ENCODE results near the gene SFSWAP. TPM values are rescaled to one million over a fixed set of nuclear protein-coding genes. Genes with fewer than 3 reads are reported as not detected.
"Not testable (repeated sequence)": the region's sequence is repeated elsewhere in the genome, so short reads cannot be mapped to it uniquely, and the experiment has no call there.

SFSWAP gene
- total RNA-seq, 1 donor from 2014 or later = 63.0 TPM

DNA sequence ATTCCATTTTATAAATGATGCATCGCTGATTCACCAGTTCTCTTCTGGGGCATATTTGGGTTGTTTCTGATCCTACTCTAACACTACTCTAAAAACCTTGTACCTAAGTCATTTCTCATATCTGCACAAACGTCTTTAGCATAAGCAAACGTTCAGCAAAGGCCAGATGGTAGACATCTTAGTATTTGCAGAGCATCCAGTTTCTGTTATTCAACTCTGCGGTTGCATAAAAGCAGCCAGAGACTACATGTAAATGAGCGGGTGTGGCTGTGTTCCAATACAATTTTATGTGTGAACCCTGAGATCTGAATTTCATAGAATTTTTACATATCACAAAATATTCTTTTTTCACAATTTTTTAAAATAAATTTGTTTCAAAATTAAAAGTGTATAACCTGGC, 94.5 kb downstream of the SFSWAP start:
- intact Hi-C loops (cut with micrococcal nuclease) = no loop called here

DNA sequence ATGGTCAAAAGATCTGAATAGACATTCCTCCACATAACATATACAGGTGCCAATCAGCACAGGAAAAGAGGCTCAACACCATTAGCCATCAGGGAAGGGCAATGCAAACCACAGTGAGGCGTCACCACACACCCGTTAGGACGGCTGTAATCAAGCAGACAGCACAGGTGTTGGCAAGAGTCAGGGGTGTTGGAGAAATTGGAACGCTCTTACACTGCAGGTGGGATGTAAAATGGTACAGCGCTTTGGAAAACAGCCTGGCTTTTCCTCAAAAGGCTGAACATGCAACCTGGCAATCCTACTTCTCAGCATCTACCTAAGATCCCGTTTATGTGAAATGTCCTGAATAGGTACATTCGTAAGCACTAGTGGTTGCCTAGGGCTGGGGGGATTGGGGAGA, 95.8 kb downstream of the SFSWAP start:
- intact Hi-C loops (cut with micrococcal nuclease) = no loop called here

DNA sequence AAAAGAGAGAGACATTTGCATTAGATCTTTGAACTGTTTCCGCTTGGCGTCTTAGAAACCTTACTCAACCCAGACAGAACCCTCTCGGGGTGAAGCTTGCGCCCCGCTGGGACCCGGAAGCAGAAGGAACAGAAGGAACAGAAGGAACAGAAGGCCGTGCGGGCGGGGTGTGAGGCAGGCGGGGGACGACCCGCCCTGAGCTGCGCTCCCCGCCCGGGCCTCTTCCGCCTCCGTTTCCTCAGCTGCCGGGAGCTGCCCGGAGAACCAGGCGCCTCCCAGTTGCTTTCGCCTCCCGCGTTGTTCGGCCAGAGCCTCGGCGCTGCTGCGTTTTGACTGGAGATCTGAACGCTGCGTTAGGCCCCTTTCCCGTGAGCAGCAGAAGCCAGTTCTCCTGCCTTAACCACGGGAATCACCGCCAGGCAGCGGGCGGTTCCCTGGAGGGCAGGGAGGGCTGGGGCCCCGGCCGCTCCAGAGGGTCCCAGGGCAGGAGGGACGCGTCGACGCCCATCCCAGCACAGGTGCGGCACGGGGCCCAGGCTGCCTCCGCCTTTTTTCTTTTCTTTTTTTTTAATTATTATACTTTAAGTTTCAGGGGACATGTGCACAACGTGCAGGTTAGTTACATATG, 98.0 kb downstream of the SFSWAP start:
- intact Hi-C loops (cut with micrococcal nuclease) = no loop called here

DNA sequence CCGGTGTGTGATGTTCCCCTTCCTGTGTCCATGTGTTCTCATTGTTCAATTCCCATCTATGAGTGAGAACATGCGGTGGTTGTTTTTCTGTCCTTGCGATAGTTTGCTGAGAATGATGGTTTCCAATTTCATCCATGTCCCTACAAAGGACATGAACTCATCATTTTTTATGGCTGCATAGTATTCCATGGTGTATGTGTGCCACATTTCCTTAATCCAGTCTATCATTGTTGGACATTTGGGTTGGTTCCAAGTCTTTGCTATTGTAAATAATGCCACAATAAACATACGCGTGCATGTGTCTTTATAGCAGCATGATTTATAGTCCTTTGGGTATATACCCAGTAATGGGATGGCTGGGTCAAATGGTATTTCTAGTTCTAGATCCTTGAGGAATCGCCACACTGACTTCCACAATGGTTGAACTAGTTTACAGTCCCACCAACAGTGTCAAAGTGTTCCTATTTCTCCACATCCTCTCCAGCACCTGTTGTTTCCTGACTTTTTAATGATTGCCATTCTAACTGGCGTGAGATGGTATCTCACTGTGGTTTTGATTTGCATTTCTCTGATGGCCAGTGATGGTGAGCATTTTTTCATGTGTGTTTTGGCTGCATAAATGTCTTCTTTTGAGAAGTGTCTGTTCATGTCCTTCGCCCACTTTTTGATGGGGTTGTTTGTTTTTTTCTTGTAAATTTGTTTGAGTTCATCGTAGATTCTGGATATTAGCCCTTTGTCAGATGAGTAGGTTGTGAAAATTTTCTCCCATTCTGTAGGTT, 98.8 kb downstream of the SFSWAP start:
- intact Hi-C loops (cut with micrococcal nuclease) = not testable (repeated sequence)

DNA sequence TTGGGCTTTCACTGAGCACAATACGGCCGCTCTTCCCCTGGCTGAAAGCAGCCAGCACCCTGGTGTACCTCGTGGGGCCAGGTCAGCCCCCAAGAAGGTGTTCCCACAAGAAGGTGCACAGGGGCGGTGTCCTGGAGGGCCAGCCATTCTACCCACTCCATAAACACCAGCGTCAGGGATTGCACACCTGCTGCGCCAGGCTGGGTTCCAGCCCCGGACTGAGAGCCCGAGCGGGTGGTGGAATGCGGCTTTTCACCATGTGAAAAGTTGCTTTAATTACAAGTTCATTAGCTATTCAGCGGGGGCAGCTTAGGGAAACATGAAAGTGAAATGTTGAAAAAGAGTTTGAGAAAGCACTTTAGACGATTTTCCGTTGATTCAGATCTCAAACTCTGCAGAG, 99.8 kb downstream of the SFSWAP start:
- intact Hi-C loops (cut with micrococcal nuclease) = no loop called here

DNA sequence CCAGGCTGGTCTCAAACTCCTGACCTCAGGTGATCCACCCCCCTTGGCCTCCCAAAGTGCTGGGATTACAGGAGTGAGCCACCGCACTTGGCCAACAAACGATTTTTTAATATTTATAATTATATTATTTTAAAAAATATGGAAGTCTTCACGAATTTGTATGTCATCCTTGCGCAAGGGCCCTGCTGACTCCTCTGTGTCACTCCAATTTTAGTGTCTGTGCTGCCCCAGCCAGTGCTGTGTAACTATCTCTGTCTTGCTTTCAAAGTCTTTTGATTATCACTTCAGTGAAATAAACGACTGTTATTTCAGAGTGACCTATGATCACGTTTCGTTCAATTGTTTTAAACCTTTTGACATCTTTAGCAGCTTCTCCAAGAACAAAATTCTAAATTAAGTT, 104.2 kb downstream of the SFSWAP start:
- intact Hi-C loops (cut with micrococcal nuclease) = no loop called here

DNA sequence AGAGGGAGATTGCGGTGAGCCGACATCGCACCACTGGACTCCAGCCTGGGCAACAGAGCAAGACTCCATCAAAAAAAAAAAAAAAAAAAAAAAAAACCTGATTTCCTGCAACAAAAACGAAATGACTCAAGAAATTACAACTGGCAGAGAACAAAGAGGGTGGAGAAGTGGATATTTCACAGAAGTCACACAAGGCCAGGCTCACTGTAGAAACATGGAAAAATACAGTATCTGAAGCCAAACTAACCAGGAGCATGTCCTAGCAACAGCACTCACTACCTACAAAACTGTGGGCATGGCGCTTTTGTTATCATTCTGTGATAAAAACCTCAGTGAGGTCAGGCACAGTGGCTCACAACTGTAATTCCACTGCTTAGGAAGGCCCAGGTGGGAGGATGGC, 105.6 kb downstream of the SFSWAP start:
- intact Hi-C loops (cut with micrococcal nuclease) = no loop called here

DNA sequence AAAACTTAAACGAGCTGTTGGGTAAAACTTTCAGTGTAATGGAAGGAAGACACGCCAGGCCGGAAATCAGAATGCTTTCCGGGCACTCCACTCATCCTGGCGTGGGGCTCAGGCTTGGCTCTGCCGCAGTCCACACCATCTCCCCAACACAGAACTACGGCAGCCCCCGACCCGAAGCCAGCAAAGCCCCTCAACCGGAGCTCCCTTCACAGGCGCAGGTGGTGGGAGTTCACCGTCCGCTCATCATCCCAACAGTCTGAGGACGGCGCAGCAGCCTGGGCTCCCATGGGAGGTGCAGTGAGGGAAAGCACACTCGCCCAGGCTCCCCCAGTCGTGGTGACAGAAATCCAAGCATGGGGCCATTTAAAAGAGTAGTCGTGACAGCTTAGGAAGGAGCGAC, 106.4 kb downstream of the SFSWAP start:
- intact Hi-C loops (cut with micrococcal nuclease) = no loop called here

DNA sequence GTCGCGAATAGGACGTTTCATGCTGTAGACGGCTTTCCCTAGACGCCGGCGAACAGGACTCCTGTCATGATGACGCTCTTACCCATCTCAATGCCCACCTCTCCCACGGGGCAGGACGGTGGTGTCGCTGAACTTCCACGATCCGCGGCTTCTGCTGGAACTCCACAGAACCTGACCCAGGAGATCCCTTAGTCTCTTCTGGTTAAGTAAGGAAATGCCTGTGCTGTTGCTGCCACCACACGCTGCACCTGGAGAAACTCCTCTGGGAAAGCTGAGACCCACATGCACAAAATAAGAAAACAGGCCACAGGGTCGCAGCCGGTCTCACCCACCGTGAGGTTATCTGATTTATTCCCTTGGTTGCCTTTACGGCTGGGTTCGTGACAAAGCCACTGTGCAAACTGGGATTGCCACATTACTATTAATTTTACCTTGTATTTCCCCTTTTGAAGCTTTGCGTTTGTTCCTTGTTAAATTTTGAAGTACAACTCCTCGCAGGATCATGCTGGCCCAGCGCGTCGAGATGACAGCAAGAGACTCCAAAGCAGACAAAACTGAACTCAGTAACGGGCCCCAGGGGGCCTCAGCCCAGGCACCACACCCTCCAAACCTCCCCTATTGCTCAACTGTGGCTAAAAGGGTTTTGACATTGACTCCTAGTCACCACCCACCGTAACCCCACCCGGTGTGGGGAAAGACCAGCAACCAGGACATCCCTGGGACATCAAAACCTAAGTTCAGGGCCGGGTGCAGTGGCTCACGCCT, 108.1 kb downstream of the SFSWAP start:
- intact Hi-C loops (cut with micrococcal nuclease) = no loop called here

DNA sequence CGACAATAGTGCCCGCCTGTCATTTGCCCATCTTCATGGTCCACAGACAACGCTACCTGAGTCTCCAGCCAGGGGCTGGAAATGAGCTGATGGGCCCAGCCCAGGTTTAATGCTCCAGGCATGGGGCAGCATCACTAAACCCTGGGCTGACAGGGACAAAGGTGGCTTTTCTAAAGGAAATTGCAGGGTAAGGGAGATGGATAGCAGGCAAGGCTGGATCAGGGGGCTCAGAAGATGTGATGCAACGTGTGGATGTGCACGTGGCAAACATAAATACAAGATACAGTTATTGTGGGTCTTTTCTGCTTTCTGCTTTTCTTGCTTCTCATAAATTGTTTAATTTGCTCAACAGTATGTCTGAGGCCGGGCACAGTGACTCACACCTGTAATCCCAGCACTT, 113.6 kb downstream of the SFSWAP start:
- intact Hi-C loops (cut with micrococcal nuclease) = no loop called here

DNA sequence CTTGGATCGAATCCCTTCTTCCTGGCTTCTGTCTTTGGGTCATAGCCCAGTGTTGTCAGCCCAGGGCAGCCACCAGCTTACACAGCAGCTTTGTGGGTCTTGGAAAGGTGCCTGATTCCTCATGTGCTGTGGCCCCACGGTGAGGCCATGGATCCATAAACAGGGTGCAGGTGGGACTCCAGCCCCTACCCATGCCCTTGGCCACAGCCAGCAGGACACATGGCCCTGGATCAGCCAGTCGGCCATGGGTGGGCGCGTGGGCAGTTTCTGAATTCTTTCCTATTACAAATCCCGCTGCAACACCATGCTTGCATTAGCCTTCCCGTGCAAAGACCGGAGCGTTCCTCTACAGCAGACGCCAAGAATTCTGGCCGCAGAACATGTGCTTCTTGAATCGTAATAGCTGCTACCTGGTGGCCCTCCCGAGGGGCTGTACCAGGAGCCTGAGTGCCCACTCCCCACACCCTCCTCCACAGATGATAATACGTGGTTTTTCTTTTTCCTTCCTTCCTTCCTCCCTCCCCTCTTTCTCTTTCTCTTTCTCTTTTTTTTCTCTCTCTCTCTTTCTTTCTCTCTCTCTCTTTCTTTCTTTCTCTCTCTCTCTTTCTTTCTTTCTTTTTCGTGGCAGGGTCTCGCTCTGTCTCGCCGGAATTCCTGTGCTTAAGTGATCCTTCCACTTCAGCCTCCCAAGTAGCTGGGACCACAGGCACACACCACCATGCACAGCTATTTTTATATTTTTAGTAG, 114.4 kb downstream of the SFSWAP start:
- intact Hi-C loops (cut with micrococcal nuclease) = no loop called here

DNA sequence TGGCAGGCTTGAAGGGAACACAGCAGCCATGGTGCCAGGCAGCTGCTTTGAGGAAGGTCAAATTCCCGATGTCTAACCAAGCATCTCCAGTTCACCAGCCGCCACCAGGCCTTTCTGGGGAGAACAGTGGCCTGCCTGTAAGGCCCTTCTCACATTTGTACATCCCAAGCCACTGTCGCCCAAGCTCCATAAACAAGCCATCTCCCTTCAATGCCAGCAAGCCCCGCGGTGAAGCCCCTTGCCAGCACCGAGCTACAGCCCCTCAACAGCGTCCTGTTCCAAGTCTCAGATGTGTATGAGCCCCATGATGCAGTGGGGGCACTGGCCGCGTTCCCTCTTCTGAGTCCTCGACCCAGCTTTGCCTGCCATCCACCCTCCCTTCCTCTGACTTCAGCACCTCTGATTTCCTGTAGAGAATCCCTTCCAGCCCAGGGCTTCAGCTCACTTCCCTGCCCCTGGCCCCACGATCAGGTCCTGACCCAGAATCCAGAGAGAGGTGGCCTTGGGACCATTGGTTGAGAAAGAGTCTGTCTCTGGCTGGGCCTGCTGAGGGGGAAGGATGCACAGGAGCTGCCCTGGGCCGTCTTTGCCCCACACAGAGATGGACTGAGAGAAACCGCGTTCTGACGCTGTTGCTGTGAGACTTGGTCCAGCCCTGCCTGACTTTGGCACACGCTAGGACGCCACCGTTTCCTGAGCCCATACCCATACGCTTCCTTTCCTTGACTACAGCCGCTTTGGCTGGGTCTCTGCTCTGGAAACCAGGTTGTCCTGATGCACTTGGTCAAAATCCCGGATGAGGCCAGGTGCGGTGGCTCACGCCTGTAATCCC, 115.4 kb downstream of the SFSWAP start:
- intact Hi-C loops (cut with micrococcal nuclease) = no loop called here

DNA sequence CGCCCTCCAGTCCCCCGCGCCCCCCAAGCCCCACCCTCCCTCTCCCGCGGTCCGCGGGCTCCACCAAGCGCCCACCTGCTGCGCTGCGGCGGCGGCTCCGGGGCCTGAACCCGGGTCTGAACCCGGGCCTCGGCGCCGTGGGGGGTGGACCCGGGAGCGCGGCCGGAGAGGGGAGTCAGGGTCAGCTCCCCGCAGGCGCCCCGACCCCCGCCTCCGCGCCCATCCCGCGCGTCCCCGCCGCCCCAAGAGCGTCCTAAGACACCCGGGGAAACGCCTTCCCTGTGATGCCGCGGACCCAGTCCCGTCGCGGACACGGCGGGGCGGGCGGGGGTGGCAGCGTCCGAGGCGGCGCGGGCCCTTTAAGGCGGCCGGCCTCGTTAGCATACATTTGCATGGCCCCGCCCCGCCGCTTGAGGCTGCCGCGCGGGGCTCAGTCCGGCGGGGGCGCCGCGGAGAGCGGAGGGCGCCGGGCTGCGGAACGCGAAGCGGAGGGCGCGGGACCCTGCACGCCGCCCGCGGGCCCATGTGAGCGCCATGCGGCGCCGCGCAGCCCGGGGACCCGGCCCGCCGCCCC, 117.2 kb downstream of the SFSWAP start, which contains the start of gene MMP17:
Gene MMP17 (plus strand): TSS at position 433 of the 574 bp plus-strand sequence. CDS start 102 bp downstream, at position 535.
- intact Hi-C loops (cut with micrococcal nuclease) = loop anchor here (1.0 kb wide), 1 partner anchor 66 kb away; the partner anchor contains the start of gene ULK1

DNA sequence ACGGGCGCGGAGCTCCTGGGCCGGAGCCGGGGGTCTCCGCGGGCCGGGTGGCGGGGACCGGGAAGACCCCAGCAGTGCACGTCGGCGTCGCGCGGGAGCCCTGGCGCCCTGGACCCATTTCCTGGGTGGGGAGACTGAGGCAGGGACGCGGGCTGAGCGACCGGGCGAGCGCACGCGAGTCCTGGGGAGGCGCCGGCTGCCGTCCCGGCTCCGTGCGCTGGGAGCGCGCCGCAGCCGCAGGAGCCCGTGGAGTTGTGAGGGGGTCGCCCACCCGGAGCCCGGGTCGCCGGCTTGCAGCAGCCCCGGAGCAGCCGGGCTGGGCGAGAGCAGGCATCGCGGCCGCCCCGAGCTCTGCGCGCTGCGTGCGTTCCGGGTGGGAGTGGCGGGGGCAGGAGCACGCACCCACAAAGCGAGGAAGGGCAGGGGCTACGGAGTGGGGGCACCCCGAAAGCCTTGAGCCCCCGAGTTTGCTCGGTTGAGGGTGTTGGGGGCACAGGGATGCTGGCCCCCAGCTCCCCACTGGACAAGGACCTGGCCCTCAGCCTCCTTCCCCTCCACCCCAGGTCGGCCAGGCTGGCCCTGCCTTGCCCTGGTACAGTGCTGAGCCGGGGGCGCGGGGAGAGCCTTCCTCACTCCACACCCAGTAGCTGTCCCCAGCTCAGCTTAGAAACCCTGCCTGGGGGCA, 117.9 kb downstream of the SFSWAP start:
- intact Hi-C loops (cut with micrococcal nuclease) = loop anchor here (1.0 kb wide), 1 partner anchor 65 kb away; the partner anchor contains the start of gene ULK1

DNA sequence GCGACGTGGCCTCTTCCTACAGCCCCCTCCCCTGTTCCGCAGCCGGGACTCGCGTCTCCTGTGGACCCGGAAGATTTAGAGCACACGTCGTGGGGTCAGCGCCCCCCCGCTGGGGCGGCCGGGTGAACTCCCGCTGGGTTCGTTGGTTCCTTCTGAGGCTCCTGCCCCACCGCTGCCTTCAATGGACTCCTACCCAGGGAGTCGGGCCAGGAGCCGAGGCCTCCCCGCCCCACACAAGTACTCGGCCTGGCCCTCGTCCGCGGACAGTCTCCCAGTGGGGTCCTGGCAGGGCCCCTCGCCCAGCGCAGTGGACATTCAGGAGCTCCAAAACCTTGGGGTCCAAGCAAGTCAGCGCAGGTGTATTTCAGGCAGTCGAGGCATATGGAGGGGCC, 118.5 kb downstream of the SFSWAP start:
- intact Hi-C loops (cut with micrococcal nuclease) = no loop called here

DNA sequence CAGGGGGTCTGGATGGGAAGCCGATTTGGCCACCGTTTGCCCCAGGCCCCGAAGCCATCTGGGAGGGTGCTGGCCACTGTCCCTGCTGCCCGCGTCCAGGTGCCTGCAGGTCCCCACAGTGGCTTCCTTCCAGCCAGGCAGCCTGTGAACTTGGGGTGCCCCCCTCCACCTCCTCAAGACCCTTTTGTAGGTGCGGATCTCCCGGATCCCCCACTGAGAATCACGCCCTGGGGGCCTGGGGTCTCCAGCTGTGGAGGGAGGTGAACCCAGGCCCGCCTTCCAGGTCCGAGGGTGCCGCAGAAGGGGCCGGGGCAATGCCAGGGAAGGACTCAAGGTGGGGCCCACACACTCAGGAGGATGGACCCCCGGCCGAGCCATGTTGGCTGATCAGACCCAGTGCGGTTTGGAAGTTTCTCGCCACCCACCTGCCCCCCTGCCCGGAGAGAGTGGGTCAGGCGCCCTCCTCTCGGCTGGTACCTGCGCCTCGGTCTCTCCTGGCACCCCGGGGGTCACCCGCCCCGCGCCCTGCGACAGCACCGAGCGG, 119.0 kb downstream of the SFSWAP start:
- intact Hi-C loops (cut with micrococcal nuclease) = loop anchor here (1.0 kb wide), 1 partner anchor 726 kb away; no protein-coding TSS in a partner anchor

DNA sequence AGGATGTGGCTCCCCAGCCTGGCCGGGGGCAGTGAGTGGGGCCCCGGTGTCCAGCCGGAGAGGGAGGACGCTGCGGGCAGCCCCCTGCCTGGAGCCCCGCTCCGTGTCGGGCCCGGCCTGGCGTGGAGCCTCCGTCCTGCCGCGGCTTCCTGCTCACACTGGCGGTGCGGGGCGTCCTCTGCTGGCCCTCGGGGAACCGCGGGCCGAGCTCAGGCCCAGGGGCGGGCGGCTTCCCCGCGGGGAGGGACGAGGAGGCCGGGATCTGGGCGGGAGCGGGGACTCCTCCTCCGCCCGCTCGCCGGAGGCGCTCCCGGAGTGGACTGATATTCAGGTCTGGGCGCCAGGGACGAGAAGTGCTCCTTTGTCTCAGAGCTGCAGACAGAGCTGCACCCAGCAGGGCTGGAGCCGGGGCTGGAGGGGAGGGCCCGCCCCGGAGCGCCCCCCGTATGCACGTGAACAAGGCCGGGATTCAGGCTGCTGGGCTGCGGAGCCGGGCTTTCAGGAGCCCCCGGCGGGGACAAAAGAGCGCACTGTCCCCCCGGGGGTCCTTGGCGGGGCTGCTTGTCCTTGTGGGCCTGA, 119.5 kb downstream of the SFSWAP start:
- intact Hi-C loops (cut with micrococcal nuclease) = loop anchor here (1.0 kb wide), 1 partner anchor 726 kb away; no protein-coding TSS in a partner anchor

DNA sequence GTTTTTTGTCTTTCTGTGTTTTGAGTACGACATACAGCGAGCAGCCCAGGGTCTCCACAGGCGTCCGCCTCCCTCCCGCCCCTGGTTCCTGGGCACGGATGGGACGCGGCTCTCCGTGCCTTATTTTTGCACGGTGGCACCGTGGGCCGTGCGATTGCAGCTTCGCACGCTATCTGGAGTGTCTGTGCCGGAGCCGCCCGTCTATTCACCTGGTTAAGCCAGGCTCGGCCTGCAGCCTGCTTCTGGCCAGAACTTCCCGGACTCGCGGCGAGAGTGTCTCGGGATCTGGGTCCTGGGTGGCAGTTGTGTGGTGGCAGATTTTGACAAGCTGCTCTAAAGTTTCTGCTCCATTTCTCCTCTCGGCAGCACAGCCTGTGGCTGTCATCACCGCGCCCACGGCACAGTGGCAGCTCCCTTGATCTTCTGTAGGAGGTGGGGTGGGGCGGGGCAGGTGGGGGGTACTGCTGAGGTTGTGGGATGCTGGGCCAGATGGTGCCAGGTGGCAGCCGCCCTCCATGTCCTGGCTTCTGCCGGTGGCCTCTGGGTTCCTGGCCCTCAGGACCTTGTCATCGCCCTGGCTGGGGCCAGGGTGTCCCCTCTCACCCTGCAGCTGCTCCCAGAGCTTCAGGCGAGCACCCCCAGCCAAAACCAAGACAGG, 120.2 kb downstream of the SFSWAP start:
- intact Hi-C loops (cut with micrococcal nuclease) = loop anchor here (1.0 kb wide), 1 partner anchor 727 kb away; no protein-coding TSS in a partner anchor

Data from T-helper 1 cell treated with Interleukin-12 subunit alpha and Interleukin-12 subunit beta and Interleukin-4 antibody, amounts not matched to agents 30 ng/mL and 1 ng/mL, for 36 hours (primary cell).